GM20000 (cell line): Measurements from ENCODE around the gene PIM3.

ENCODE experiments used
- DNase-seq: peaks from one replicate; pipeline ENCODE4 v3.0.0; 2012; ENCODE audit warnings: low spot score
- CTCF ChIP-seq: IDR thresholded peaks from 2 replicates; pipeline ENCODE4 v1.5.1; 2012; ENCODE audit warnings: mild to moderate bottlenecking, control low read depth; ENCODE audit errors: extremely low read depth, missing control alignments

PIM3 gene

GRCh38 chr22:49961005-49961600 lies 531 bp downstream of the PIM3 start:
- peak; percentile 60 for DNase-seq
- TF ChIP-seq CTCF, result no peak

GRCh38 chr22:49961601-49962011 lies 1.0 kb downstream of the PIM3 start:
- DNase-seq, result no peak
- TF ChIP-seq CTCF, result no peak

- peak; percentile 89 for DNase-seq
- no peak for TF ChIP-seq CTCF
Observed at GRCh38 chr22:49962012-49962750, 1.6 kb downstream of the PIM3 start.

- no peak for DNase-seq
- TF ChIP-seq CTCF, result no peak
Observed at GRCh38 chr22:49962751-49963646, 2.4 kb downstream of the PIM3 start.

- DNase-seq, result no peak
Observed at GRCh38 chr22:49963647-49964026, 3.1 kb downstream of the PIM3 start.

GRCh38 chr22:49964136-49965090 lies 3.8 kb downstream of the PIM3 start:
- TF ChIP-seq CTCF, result no peak
- no peak for DNase-seq

More at GRCh38 chr22:49963647-49964026, 3.1 kb downstream of the PIM3 start:
- no peak for TF ChIP-seq CTCF
